ENCODE results near the gene TPK1.

- TF ChIP-seq CTCF (IDR thresholded peaks at IDR 0.05; ENCODE audit: low read depth, low read length, poor library complexity, severe bottlenecking) (no peak), EZH2phosphoT487 (IDR thresholded peaks at IDR 0.05; ENCODE audit: borderline replicate concordance, low read length) (no peak)
Measured at GRCh38 chr7:144782883-144783282, 53.0 kb downstream of the TPK1 start.

Measured in DOHH2 (cell line).